Measurements from ENCODE around the gene PHF3.

GRCh38 chr6:63760199-63760598, 124.6 kb downstream of the PHF3 start:
- TF ChIP-seq ZNF232 (CRISPR knock-in tag; IDR thresholded peaks at IDR 0.05) = no peak
- TF ChIP-seq CTCF (IDR thresholded peaks at IDR 0.05) = no peak
- no peak for TF ChIP-seq USF2 (CRISPR knock-in tag; IDR thresholded peaks at IDR 0.05)
